GM19455 (cell line): ENCODE measurements around the gene BTNL3.

Experiments used
- ATAC-seq: cut with Tn5 transposase; IDR thresholded peaks from one replicate; pipeline ENCODE4 v1.9.1; 2021; ENCODE audit not compliant: unreplicated experiment

BTNL3 gene

DNA sequence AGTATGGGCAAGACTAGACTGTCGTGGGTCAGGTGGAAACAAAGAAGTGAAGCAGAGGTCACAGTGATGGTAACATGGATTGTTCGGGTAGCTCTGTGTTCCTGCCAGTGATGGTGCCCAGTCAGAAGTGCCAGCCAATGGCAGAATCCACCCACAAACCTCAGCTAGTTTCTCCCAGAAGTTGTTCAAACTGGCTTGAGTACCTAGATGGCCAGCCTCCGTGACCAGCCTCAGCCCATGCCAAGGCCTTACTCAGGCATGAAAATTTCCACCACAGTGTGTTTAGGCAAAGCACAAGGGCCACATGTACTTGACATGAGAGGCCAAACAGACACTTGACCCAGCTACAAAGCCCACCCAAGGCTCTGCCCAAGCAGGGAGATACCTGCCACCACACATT is 32.0 kb downstream of the BTNL3 start:
- no peak for ATAC-seq

DNA sequence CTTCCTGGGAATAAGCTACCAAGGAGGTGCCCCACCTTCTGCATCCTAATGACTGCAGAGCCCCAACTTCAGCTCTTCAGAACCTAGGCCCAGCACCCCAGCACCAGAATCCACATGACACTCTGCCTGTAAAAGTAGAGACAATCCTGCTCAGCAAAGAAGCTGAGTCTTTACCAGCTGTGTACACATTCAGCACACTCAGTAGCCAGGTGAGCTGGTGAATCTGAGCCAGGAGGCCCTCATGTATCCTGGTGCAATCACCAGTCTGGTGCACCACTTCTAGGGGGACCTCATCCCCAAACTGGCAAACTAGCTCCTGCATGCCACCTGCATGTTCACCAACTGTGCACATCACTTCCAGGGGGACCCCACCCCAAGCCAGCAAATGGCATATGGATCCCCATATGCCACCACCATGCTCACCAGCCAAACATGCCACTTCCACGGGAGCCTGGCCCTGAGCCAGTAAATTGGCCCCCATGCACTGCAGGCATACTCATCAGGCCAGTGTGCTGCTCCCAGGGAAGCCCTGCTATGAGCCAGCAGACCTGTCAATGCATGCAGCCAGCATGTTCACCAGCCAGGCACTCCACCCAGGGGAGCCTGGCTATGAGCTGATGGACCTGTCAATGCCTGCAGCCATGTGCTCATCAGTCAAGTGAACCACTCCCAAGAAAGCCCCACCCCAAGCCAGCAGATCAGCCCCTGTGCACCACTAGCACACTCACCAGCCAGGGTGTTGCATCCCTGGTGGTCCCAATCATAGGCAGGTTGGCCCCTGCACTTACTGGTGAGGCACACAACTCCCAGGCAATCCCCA is 35.8 kb downstream of the BTNL3 start:
- ATAC-seq = no peak

DNA sequence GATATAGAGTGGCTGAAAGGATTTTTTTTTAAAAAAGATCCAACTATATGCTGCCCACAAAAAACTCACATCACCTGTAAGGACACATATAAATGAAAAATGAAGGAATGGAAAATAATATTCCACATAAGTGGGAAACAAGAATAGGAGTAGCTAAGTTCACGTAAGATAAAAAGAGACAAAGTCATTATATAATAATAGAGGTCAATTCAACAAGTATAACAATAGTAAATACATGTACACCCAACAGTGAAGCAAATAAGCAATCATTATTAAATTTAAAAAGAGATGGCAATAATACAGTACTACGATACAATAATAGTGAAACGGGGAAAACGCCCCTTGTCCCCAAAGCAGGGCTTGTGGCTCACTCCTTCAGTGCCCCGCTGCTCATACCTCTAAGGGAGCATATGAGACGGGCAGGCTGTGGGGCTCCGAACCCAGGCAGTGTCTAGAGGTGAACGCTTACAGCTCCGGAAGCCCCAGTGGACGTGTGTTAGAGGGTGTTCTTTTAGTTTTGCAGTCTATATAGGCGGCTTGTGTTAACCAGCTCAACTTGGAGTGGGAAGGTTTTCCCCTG is 38.9 kb downstream of the BTNL3 start:
- ATAC-seq = no peak

DNA sequence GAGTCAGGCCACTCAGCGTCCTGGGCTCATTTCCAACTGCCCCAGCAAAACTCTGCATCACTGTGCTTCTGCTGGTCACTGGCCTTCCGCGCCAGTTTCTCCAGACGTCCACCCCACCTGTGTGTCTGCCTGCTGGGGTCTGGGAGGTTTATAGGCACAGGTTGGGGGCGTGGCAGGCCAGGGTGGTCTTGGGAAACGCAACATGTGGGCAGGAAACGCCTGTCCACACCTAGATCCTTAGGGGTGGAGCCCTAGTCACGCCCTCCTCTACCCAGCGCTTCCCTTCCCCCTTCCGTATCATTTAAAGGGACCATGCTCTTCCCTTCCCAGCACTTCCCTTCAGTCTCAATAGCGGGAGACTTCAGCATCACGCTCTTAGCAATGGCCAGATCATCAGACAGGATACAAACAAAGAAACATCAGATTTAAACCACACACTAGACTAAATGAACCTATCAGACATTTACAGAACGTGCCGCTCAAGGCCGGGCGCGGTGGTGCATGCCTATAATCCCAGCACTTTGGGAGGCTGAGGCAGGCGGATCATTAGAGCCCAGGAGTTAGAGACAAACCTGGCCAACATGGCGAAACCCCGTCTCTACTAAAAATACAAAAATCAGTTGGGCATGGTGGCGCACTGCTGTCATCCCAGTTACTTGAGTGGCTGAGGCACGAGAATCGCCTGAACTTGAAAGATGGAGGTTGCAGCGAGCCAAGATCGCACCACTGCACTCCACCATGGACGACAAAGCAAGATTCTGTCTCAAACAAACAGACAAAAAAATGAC is 39.6 kb downstream of the BTNL3 start:
- no peak for ATAC-seq

DNA sequence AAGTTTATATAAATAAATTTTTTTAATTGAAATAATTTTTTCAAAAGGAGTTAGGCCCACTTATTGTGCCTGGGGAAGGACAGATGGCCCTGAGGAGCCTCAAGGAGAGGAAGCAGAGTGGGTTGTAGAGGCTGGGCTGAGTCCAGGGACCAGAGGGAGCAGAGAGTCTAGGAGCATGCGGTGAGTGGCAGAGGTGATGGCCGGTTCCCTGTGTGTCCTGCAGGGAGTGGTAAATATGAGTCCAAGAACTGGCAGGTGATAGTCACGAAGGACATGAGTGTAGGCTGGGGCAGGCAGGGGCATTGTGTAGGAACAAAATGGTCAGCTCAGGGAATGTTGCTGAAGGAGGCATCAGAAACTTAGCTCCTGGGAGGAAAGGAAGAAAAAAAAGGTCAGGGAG is 43.1 kb downstream of the BTNL3 start:
- no peak for ATAC-seq

DNA sequence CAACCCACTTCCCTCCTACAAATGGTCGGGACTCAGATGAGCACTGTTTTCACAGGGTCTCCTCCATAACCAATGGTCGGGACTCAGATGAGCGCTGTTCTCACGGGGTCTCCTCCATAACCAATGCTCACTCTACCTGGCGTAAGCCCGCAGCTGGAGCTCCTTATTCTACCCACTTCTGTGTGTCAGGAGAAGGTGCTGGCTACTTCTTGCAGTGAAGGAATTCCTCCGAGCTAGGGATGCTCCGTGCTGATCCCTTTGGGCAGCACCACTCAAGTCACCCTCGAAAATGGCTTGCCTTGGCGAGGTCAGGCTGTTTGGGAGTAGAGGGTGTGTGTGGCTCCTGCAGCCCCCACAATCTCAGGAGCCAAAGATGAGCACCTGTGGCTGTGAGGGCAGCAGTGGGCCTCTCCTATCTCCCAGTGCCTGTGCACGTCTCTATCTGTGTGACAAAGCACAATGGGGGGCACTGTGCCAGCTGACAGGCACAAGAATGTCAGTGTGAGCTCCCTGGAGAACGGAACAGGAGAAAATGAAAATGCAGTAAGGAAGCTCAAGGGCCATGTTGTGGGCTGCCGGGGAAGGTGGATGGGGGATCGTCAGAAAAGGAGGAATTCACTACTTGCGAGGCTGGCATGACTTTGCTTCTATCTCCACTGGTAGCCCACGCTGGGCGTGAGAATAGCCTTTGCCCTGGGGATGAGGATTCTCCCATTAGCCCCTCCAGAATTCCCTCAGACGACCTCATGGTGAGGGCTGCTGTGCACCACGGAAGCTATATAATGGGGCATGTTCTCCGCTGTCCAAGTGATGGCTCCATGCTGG is 47.6 kb downstream of the BTNL3 start:
- ATAC-seq = no peak

DNA sequence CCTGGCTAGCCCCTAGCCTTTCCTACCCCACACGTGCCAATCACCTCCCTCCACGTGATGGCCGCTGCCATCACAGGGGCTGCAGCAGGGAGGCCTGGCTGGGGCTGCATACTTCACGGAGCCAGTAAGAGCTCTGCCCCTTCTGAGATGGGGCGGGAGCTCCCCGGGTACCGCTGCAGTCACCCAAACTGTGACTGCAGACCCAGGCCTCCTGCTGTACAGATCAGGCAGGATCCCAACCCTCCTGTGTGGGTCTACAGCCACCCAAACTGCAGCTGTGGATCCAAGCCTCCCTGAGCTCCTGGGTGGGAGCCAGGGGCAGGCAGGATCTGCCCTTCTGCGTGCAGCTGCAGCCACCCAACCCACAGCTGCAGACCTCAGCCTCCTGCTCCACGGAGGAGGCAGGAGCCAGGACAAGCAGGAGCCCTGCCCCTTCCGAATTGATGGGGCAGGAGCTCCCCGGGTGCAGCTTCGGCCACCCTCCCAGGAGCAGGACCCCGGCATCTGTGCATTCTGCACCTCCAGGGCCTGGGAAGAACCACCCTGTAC is 48.2 kb downstream of the BTNL3 start:
- ATAC-seq = no peak

DNA sequence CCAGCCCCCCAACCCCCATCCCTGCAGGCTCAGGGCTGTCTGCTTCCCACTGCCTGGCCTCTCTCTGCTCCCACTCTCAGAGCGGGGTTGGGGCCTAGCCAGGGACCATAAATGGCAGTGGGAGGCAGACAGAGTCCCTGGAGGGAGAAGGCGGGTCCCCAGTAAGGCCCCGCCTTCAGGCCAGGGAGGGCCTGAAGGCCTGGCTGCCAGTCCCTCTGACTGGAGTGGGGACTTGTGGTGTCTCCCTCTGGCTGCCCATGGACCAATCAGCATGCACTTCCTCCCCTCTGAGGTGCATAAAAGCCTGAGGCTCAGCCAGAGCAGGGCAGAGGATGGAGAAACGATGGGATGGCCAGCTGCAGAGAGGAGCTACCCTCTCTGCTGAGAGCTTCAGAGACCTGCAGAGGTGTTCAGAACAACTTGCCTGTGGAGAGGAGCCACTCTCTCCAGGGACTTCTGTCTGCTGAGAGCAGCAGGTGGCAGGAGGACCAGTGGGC is 48.8 kb downstream of the BTNL3 start:
- ATAC-seq = no peak

DNA sequence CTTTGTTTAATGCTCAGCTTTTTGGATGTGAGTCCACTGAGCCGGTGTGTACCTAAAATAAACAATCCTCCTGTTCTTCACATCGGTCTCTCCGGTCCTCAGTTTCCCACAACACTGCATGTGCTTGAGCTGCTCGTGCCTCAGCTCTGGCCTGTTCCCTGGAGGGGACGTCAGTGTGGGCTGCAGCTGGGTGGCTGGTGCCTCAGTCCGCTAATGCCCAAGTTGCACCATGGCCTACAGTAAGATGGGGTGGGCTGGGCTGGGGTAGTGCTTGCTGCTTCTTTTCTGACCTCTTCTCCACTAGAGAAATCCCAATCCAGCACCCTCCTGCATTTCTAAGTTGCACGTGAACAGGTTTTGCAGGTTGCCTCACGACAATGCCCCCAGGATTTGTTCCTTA is 50.8 kb downstream of the BTNL3 start:
- no peak for ATAC-seq

DNA sequence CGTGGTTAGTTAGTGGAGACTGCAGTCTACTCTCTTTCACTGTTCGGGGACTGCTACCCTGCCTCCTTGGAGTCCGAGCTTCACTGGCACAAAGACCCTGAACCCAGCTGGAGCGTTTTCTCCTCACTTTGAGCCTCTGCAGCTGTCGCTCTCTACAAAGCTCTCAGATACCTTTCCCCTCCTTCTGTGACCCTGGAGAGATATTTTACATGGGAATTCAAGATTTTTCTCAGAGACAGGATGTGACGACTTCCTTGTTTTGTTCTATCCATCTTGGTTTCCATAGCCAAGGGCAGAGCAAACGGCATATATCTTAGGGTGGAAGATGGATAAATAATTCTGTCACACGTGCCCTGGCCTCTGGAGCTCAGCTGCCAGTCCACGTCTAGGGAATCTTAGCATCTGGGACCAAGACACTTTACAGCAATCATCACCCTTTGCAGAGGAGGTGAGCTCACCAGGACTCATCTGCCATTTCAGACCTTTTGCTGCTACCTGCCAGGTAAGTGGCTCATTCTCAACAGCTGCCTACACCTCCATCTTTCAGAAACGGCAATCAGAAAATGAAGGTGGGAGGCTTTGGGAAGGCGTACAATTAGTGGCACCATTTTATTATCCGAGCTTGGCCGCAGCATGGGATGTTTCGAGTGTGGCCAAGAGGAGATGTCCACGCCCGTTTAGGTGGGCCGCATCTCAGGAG is 51.4 kb downstream of the BTNL3 start, which contains the start of gene BTNL9:
TSS of gene BTNL9 (plus strand) at position 336 of the 700 bp plus-strand sequence. CDS start 5,224 bp downstream, outside the sequence.
- no peak for ATAC-seq

DNA sequence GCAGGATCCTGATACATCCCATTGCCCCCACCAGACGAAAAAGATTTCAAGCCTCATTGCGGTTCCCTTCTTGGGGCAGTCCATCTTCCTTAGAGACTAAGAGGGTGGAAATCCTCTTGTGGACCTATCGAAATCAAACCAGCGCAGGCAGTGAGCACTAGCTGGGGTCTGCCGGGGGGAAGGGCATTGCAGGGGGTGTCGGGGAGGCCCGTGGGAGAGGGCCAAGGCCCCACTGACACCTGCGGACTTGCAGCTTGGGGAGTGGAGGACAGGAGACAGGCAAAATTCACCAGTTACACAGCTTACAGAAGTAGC is 51.9 kb downstream of the BTNL3 start:
- no peak for ATAC-seq

DNA sequence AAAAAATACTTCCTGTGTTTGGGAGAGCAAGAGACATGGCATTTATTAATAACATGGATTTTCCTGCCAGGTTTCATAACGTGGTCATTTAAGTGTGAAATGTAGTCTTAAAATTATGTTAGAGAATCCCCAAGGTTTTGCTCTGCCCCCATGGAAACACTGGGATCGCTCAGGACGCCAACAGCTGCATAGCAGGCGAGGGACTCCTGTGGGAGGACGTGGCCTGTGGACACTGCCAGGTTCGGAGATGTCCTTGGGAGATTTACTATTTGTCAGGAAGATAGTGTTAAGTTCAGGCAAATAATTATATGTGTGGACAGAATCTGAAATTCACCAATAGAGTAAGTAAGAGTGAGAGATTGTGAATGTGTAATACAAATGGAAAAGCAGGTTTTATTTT is 52.4 kb downstream of the BTNL3 start:
- no peak for ATAC-seq

DNA sequence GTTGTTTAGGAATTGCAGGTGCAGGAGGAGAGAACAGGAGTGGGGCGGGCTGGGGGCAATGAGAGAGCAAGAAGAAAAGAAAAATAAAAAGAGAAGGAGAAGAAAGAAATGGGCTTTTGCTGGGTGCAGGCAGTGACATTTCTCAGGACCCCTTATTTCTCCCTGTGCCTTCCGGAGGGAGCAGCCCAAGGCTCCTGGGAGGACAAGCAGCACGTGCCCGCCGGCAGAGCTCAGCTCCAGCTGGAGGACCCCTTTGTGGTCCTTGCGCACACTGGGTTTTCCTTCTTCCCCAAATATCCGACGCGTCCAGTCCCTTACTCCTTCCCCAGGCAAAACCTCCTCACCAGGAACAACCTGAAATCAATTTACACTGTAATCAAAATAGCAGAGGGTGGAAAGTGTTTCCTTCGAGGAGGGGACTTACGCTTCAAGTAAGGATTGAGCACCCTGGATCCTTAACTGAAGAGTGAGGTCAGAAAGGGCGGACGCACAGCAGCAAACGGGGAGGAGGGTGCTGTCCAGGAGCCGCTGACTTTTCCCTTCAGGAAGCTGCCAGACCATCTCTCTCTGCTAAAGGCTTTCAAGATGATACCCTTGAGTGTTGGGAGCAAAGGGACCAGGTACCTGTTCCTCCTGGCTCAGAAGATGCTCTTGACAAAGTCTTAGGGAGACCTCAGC is 53.5 kb downstream of the BTNL3 start:
- no peak for ATAC-seq

DNA sequence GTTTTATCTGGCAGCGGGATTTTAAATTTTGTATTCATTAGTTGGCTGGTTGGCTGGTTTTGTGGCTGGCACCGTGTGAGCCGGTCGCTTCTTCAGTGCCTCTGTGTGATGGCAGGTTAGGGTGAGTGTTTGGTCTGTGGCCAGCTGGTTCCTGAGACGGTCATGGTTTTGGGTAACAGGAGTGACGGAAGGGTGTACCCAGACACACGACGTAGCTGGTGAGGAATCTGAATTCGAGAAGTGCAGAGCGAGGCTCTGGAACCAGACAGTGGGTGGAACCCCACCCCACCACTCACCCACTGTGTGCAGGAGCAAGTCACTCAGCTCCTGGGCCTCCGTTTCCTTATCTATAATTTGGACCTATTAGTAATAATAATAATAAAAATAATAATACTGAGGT is 54.1 kb downstream of the BTNL3 start:
- no peak for ATAC-seq

DNA sequence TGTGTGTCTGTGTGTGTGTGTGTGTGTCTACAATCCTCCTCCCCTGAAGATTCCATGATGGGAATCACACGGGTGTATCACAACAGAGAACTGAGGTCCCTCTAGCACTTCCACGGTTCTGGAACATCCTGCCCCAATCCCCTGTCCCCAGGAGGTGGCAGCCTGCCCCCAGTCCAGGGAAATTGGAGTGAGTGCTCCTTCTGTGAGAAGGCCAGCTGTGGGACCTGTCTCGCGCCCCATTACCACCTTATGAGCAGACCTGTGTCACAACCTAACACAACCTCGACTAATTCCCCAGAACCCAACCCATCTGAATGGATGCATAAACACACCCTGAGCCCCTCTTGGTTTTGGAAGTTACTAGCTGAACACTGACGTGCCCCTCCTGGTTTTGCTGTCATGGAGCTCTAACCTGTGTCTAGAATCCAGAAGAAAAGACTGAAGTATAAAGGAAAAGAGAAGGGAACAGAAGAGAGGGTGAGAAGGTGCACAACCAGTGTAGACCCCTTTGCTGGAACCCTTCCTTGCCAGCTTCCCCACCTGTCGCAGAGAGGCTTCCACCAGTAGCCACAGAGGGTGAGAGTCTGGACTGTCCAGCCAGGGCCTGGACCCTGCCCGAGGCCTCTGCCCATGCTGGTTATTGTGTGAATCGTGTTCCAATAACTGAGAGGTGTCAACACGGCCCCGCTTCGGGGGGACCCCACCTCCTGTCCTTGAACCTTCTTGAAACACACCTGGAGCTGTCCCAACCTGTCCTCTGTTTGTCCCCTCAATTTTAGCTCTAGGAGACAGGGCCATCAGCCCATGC is 54.8 kb downstream of the BTNL3 start:
- no peak for ATAC-seq

DNA sequence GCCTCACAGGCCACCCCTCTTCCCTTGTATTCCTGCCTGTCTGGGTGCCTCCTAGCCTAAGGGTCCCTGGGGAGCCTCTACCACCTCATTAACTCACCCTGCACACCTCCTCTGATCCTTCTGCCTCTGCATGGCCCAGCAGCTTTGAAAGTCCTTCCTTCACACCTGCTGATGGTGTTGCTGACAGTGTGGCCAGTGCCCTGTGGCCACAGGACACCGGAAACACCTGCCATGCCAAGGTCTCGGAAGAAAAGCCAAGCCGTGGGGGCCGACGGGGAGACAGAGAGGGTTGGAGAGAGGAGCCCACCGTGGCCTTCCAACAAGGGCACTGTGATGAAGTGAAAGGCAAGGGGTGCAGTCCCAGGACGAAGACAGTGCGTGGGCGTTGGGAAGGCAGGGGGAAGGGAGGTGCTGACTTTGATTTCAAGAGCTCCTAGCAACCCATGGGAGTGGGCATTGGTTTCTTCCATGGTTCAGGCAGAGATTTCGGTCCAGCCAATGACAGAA is 55.5 kb downstream of the BTNL3 start:
- no peak for ATAC-seq

DNA sequence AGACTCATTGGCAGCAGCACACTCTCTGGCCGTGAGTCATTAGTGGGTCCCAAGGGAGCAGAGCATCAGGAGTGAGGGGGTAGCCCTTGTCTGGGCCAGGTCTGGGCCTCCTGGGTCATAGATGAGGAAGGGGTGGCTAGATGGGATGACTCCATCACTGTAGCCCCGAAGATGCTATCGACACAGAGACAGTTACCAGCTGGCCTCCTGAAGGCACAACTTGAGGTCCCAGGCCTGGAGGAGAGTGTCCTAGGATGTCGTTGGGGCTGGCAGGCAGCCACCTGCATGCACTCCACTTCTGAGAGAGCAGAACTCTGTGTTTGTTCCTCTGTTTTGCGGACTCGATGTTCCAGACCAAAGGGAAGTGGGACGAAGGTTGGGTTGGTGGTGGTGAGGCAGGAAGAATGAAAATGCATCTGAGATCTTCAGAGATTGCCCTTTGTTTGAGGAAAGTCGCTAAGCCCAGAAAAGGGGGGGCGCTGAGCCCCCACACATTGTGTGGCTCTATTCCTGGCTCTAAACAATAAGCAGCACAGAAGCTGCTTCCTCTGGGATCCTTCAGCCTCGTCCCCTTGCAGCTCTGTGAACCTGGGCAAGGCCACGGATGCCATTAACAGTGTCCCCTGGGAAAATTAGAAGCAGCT is 56.1 kb downstream of the BTNL3 start:
- ATAC-seq = no peak

DNA sequence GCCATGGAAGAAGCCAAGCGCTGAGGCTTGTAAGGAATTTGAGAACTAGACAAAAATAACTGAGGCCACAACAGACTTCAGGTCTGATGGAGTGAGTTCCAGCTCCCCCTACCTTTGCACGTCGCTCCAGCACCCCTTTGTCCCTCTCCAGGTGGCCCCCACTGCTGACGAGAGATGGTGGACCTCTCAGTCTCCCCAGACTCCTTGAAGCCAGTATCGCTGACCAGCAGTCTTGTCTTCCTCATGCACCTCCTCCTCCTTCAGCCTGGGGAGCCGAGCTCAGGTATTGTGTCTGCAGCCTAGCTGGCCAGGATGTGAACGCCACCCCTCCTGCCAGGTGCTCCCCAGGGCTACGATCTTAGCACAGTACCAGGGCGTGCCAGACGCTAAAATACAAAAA is 56.7 kb downstream of the BTNL3 start:
- ATAC-seq = no peak
